ENCODE measurements around the gene DYNC1LI2. TPM values are rescaled to one million over a fixed set of nuclear protein-coding genes. Genes with fewer than 3 reads are reported as not detected.

The DYNC1LI2 gene
- total RNA-seq, 1 donor from 2014 or later = 84.4 TPM

DNA sequence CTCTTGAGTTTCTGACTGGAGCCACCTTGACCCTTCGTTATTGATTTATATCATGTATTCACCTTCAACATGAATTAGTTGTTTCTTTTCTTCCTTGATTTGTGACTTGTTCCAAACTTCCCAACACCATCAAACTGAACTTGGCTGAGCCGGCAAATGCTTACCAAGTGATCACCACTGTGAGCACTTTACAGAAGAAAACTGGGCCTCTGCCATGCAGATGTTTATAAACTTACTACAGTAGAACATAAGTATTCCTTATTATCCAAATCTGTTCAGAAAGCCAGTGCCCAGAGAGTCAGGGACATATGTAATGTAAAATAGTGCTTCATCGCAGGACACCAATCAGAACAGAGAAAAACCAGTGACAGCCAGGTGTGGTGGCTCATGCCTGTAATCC, 74.8 kb downstream of the DYNC1LI2 start:
- no peaks in the 10 kb centered on the region for H3K27me3 Mint-ChIP-seq
- CTCF ChIA-PET = no interaction called here
- no peak overlapping the region for H3K4me3 Mint-ChIP-seq
- DNase-seq (no peak), ATAC-seq (ENCODE audit: low read depth) (no peak)
- TF ChIP-seq, protein P1, sequence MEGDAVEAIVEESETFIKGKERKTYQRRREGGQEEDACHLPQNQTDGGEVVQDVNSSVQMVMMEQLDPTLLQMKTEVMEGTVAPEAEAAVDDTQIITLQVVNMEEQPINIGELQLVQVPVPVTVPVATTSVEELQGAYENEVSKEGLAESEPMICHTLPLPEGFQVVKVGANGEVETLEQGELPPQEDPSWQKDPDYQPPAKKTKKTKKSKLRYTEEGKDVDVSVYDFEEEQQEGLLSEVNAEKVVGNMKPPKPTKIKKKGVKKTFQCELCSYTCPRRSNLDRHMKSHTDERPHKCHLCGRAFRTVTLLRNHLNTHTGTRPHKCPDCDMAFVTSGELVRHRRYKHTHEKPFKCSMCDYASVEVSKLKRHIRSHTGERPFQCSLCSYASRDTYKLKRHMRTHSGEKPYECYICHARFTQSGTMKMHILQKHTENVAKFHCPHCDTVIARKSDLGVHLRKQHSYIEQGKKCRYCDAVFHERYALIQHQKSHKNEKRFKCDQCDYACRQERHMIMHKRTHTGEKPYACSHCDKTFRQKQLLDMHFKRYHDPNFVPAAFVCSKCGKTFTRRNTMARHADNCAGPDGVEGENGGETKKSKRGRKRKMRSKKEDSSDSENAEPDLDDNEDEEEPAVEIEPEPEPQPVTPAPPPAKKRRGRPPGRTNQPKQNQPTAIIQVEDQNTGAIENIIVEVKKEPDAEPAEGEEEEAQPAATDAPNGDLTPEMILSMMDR (IDR thresholded peaks at IDR 0.05) = no peak
- POLR2A ChIA-PET = no interaction called here
- H3K36me3 Mint-ChIP-seq (ENCODE audit: low read depth) = no peaks in the 10 kb centered on the region
- intact Hi-C loops (cut with micrococcal nuclease) = no loop called here
- no peak overlapping the region for H3K27ac Mint-ChIP-seq
- no peaks in the 10 kb centered on the region for H3K4me1 Mint-ChIP-seq
- no peaks in the 10 kb centered on the region for H3K9me3 Mint-ChIP-seq

DNA sequence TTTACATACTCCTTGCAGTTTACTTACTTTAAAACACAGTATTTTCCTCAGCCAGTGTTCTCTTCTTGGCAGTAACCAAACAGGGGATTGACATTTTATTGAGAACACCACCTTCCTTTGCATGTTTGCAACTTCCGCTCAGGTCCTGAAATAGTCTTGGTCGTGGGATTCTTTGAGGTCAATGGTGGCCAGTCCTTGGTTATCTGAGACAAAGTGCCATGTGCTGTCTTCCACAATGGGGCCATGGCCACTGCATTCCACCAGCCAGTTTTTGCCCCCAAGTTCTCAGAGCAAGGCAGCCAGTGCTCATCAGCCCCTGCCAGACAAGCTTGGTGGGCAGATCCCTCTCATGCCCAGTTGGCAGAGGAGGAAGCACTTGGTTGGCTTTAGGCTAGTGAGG, 77.7 kb downstream of the DYNC1LI2 start:
- Mint-ChIP-seq H3K4me3 (no peak overlapping the region), H3K27me3 (peaks cover 1% of the 10 kb centered on the region), H3K9me3 (no peaks in the 10 kb centered on the region), H3K27ac (no peak overlapping the region), H3K4me1 (no peaks in the 10 kb centered on the region), H3K36me3 (ENCODE audit: low read depth) (no peaks in the 10 kb centered on the region)
- DNase-seq (no peak), ATAC-seq (ENCODE audit: low read depth) (no peak)
- POLR2A ChIA-PET = no interaction called here
- CTCF ChIA-PET = no interaction called here
- TF ChIP-seq, protein P1 (IDR thresholded peaks at IDR 0.05) = no peak
- intact Hi-C loops (cut with micrococcal nuclease) = no loop called here

Other genes with a start within 250 kb of the DYNC1LI2 start
- gene TK2, start 201.5 kb downstream of the DYNC1LI2 start, total RNA-seq = 4.0 and 4.8 TPM in 2 replicates
- 12.1 and 20.0 TPM in 2 replicates for gene CKLF, start 199.0 kb downstream of the DYNC1LI2 start, total RNA-seq
- gene CMTM1, start 185.2 kb downstream of the DYNC1LI2 start, total RNA-seq = 0.95 and 1.9 TPM in 2 replicates
- not detected in 2 replicates for gene CMTM2, start 172.1 kb downstream of the DYNC1LI2 start, total RNA-seq
- gene CMTM3, start 146.9 kb downstream of the DYNC1LI2 start, total RNA-seq = 4.4 and 5.8 TPM in 2 replicates
- gene CMTM4, start 54.9 kb downstream of the DYNC1LI2 start, total RNA-seq = 0.29 and 0.38 TPM in 2 replicates
- gene TERB1, start 50.0 kb upstream of the DYNC1LI2 start, total RNA-seq = 0.27 TPM in 1 of 2 replicates, not detected in the other
- gene NAE1, start 79.4 kb upstream of the DYNC1LI2 start, total RNA-seq = 53.7 and 54.1 TPM in 2 replicates
- gene CA7, start 92.8 kb upstream of the DYNC1LI2 start, total RNA-seq = not detected in 2 replicates
- gene PDP2, start 128.9 kb upstream of the DYNC1LI2 start, total RNA-seq = 13.0 and 13.2 TPM in 2 replicates
- not detected in 2 replicates for gene CDH16, start 167.3 kb upstream of the DYNC1LI2 start, total RNA-seq
- gene RRAD, start 173.9 kb upstream of the DYNC1LI2 start, total RNA-seq = 0.15 TPM in 1 of 2 replicates, not detected in the other
- gene CIAO2B, start 182.8 kb upstream of the DYNC1LI2 start, total RNA-seq = 65.8 and 66.2 TPM in 2 replicates
- gene CES2, start 183.9 kb upstream of the DYNC1LI2 start, total RNA-seq = 31.9 and 34.7 TPM in 2 replicates
- 0.29 and 0.61 TPM in 2 replicates for gene CES3, start 209.7 kb upstream of the DYNC1LI2 start, total RNA-seq
- 7.1 and 10.2 TPM in 2 replicates for gene CES4A, start 237.0 kb upstream of the DYNC1LI2 start, total RNA-seq

Data from activated B cell treated with CpG ODN at 0.5 μM for 24 hours (primary cell).